Activated naive CD4-positive, alpha-beta T cell treated with anti-CD3 and anti-CD28 coated beads, Interleukin-2, amount 50 U/mL, for 24 hours (primary cell): Measurements from ENCODE around the gene AP2B1.
"Not testable (repeated sequence)": the region's sequence is repeated elsewhere in the genome, so short reads cannot be mapped to it uniquely, and the experiment has no call there.

Source experiments
- H3K27ac Mint-ChIP-seq: one replicate; pipeline ENCODE4 v1.8.0; 2021; ENCODE audit warnings: mild to moderate bottlenecking, mixed read lengths
- H3K27me3 Mint-ChIP-seq: one replicate; pipeline ENCODE4 v1.8.0; 2021; ENCODE audit warnings: mixed read lengths
- H3K36me3 Mint-ChIP-seq: one replicate; pipeline ENCODE4 v1.8.0; 2021; ENCODE audit warnings: mixed read lengths
- H3K4me1 Mint-ChIP-seq: one replicate; pipeline ENCODE4 v1.8.0; 2021; ENCODE audit warnings: mixed read lengths
- H3K4me3 Mint-ChIP-seq: one replicate; pipeline ENCODE4 v1.8.0; 2021; ENCODE audit warnings: mild to moderate bottlenecking, mixed read lengths
- H3K9me3 Mint-ChIP-seq: one replicate; pipeline ENCODE4 v1.8.0; 2021; ENCODE audit warnings: mixed read lengths

The AP2B1 gene

GRCh38 chr17:35559495-35560210 is 27.5 kb upstream of the AP2B1 start:
- H3K36me3 Mint-ChIP-seq = no peaks in the 10 kb centered on the region
- no peaks in the 10 kb centered on the region for H3K4me1 Mint-ChIP-seq
- no peaks in the 10 kb centered on the region for H3K9me3 Mint-ChIP-seq
- no peak overlapping the region for H3K4me3 Mint-ChIP-seq
- no peak overlapping the region for H3K27ac Mint-ChIP-seq
- peaks cover 4% of the 10 kb centered on the region for H3K27me3 Mint-ChIP-seq

GRCh38 chr17:35560703-35561102 is 26.4 kb upstream of the AP2B1 start, which contains the start of gene SLFN14:
TSS of gene SLFN14 (minus strand) at chr17:35560819. CDS start at chr17:35558062, 2,757 bp downstream.
- H3K27me3 Mint-ChIP-seq = peaks cover 4% of the 10 kb centered on the region
- H3K27ac Mint-ChIP-seq = peak within 1 kb of the TSS; percentile 30
- H3K9me3 Mint-ChIP-seq = no peaks in the 10 kb centered on the region
- H3K36me3 Mint-ChIP-seq = no peaks in the 10 kb centered on the region
- no peaks in the 10 kb centered on the region for H3K4me1 Mint-ChIP-seq
- H3K4me3 Mint-ChIP-seq = no peak within 1 kb of the TSS

GRCh38 chr17:35563181-35563580 is 23.9 kb upstream of the AP2B1 start:
- H3K4me3 Mint-ChIP-seq, H3K27me3 Mint-ChIP-seq, H3K9me3 Mint-ChIP-seq, H3K36me3 Mint-ChIP-seq, H3K27ac Mint-ChIP-seq: not testable (repeated sequence)
- peaks cover 11% of the 10 kb centered on the region for H3K4me1 Mint-ChIP-seq

- Mint-ChIP-seq H3K4me1 (peaks cover 37% of the 10 kb centered on the region), H3K9me3 (no peaks in the 10 kb centered on the region), H3K36me3 (peaks cover 3% of the 10 kb centered on the region), H3K27ac (peak overlapping the region; percentile 84), H3K4me3 (peak overlapping the region; percentile 89), H3K27me3 (peaks cover 4% of the 10 kb centered on the region)
These were observed 20.2 kb upstream of the AP2B1 start for GRCh38 chr17:35566968-35567367.

GRCh38 chr17:35568561-35568960 is 18.6 kb upstream of the AP2B1 start:
- Mint-ChIP-seq H3K4me1 (peaks cover 37% of the 10 kb centered on the region), H3K4me3 (peak overlapping the region; percentile 89), H3K9me3 (no peaks in the 10 kb centered on the region), H3K27ac (peak overlapping the region; percentile 43), H3K36me3 (peaks cover 3% of the 10 kb centered on the region), H3K27me3 (peaks cover 4% of the 10 kb centered on the region)

GRCh38 chr17:35569405-35569804 is 17.7 kb upstream of the AP2B1 start:
- H3K27ac Mint-ChIP-seq = no peak overlapping the region
- H3K4me3 Mint-ChIP-seq = peak overlapping the region; percentile 89
- H3K9me3 Mint-ChIP-seq = no peaks in the 10 kb centered on the region
- H3K36me3 Mint-ChIP-seq = peaks cover 3% of the 10 kb centered on the region
- H3K27me3 Mint-ChIP-seq = no peaks in the 10 kb centered on the region
- peaks cover 37% of the 10 kb centered on the region for H3K4me1 Mint-ChIP-seq

- H3K9me3 Mint-ChIP-seq = no peaks in the 10 kb centered on the region
- H3K4me1 Mint-ChIP-seq = peaks cover 34% of the 10 kb centered on the region
- H3K27ac Mint-ChIP-seq = peak overlapping the region; percentile 67
- H3K27me3 Mint-ChIP-seq = no peaks in the 10 kb centered on the region
- H3K36me3 Mint-ChIP-seq = peaks cover 8% of the 10 kb centered on the region
- H3K4me3 Mint-ChIP-seq = no peak overlapping the region
These were observed 11.4 kb upstream of the AP2B1 start for GRCh38 chr17:35575759-35576158.

- no peaks in the 10 kb centered on the region for H3K9me3 Mint-ChIP-seq
- H3K4me3 Mint-ChIP-seq = peak overlapping the region; percentile 100
- H3K27me3 Mint-ChIP-seq = no peaks in the 10 kb centered on the region
- H3K36me3 Mint-ChIP-seq = peaks cover 8% of the 10 kb centered on the region
- H3K27ac Mint-ChIP-seq = peak overlapping the region; percentile 100
- H3K4me1 Mint-ChIP-seq = peaks cover 30% of the 10 kb centered on the region
These were observed 9.3 kb upstream of the AP2B1 start for GRCh38 chr17:35577830-35578196.

- Mint-ChIP-seq H3K4me1 (peaks cover 30% of the 10 kb centered on the region), H3K9me3 (no peaks in the 10 kb centered on the region), H3K27ac (peak within 1 kb of the TSS; percentile 100)
These were observed 8.8 kb upstream of the AP2B1 start, which contains the start of gene PEX12 for GRCh38 chr17:35578197-35578928. TSS of gene PEX12 (minus strand) at chr17:35578571. CDS start at chr17:35578021, 550 bp downstream.

GRCh38 chr17:35578929-35579432 is 8.1 kb upstream of the AP2B1 start:
- H3K4me3 Mint-ChIP-seq = peak overlapping the region; percentile 100
- H3K27ac Mint-ChIP-seq = peak overlapping the region; percentile 100
- no peaks in the 10 kb centered on the region for H3K9me3 Mint-ChIP-seq
- peaks cover 30% of the 10 kb centered on the region for H3K4me1 Mint-ChIP-seq
- peaks cover 8% of the 10 kb centered on the region for H3K36me3 Mint-ChIP-seq
- no peaks in the 10 kb centered on the region for H3K27me3 Mint-ChIP-seq

More at GRCh38 chr17:35578197-35578928, 8.8 kb upstream of the AP2B1 start, which contains the start of gene PEX12:
- Mint-ChIP-seq H3K27me3 (no peaks in the 10 kb centered on the region), H3K4me3 (peak within 1 kb of the TSS; percentile 100), H3K36me3 (peaks cover 8% of the 10 kb centered on the region)

GRCh38 chr17:35584061-35584460 is 3.1 kb upstream of the AP2B1 start:
- no peaks in the 10 kb centered on the region for H3K27me3 Mint-ChIP-seq
- H3K4me3 Mint-ChIP-seq = no peak overlapping the region
- H3K9me3 Mint-ChIP-seq = no peaks in the 10 kb centered on the region
- H3K36me3 Mint-ChIP-seq = no peaks in the 10 kb centered on the region
- no peak overlapping the region for H3K27ac Mint-ChIP-seq
- peaks cover 30% of the 10 kb centered on the region for H3K4me1 Mint-ChIP-seq

GRCh38 chr17:35586569-35587073 is 501 bp upstream of the AP2B1 start:
- H3K9me3 Mint-ChIP-seq = no peaks in the 10 kb centered on the region
- no peaks in the 10 kb centered on the region for H3K27me3 Mint-ChIP-seq
- H3K27ac Mint-ChIP-seq = peak overlapping the region; percentile 99
- peak overlapping the region; percentile 98 for H3K4me3 Mint-ChIP-seq
- H3K4me1 Mint-ChIP-seq = peaks cover 40% of the 10 kb centered on the region
- H3K36me3 Mint-ChIP-seq = no peaks in the 10 kb centered on the region

- Mint-ChIP-seq H3K27me3 (no peaks in the 10 kb centered on the region), H3K9me3 (no peaks in the 10 kb centered on the region), H3K4me1 (peaks cover 42% of the 10 kb centered on the region), H3K4me3 (peak overlapping the region; percentile 98), H3K36me3 (peaks cover under 1% of the 10 kb centered on the region), H3K27ac (peak overlapping the region; percentile 99)
These were observed 1.2 kb downstream of the AP2B1 start for GRCh38 chr17:35588196-35588920.

GRCh38 chr17:35596072-35596471 is 8.9 kb downstream of the AP2B1 start:
- Mint-ChIP-seq H3K4me3 (no peak overlapping the region), H3K4me1 (peaks cover 10% of the 10 kb centered on the region), H3K36me3 (peaks cover 15% of the 10 kb centered on the region), H3K27ac (no peak overlapping the region), H3K9me3 (no peaks in the 10 kb centered on the region), H3K27me3 (no peaks in the 10 kb centered on the region)

GRCh38 chr17:35596530-35597233 is 9.6 kb downstream of the AP2B1 start:
- Mint-ChIP-seq H3K4me3 (no peak overlapping the region), H3K36me3 (peaks cover 15% of the 10 kb centered on the region), H3K4me1 (peaks cover 10% of the 10 kb centered on the region)

More at GRCh38 chr17:35596530-35597233, 9.6 kb downstream of the AP2B1 start:
- no peaks in the 10 kb centered on the region for H3K27me3 Mint-ChIP-seq
- H3K9me3 Mint-ChIP-seq = no peaks in the 10 kb centered on the region
- H3K27ac Mint-ChIP-seq = no peak overlapping the region
